Cerebellar nuclear complex (tissue), 1 donor: Measurements from ENCODE around the gene PAOX.

Source experiments
- DNase-seq, 2 experiments: peaks; one replicate each; lab custom pipeline; 2025; lab: John Stamatoyannopoulos, UW

Gene PAOX

DNA sequence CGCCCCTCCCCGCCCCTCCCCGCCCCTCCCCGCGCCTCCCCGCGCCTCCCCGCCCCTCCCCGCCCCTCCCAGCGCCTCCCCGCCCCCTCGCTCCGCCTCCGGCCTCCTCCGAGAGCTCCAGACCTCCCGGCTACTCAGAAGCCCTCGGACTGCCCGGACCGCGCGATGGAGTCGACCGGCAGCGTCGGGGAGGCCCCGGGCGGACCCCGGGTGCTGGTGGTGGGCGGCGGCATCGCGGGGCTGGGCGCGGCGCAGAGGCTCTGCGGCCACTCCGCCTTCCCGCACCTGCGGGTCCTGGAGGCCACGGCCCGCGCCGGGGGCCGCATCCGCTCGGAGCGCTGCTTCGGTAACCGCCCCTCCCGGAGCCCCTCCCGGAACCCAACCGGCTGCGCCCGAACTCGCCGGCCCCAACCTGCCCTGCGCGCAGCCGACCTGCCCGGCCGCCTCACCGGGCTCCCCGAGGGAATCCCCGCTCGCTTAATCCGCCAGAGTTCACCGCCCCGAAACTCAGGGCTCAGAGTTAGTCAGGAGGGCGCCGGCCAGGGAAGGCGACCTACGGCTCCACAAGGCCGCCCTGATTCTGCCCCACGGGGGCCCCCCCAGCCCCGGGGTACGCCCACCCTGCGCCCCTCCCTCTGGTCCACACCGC is at the start of gene PAOX:
Gene PAOX (plus strand): TSS at position 111 of the 649 bp plus-strand sequence. CDS start 55 bp downstream, at position 166.
- no peak for DNase-seq

DNA sequence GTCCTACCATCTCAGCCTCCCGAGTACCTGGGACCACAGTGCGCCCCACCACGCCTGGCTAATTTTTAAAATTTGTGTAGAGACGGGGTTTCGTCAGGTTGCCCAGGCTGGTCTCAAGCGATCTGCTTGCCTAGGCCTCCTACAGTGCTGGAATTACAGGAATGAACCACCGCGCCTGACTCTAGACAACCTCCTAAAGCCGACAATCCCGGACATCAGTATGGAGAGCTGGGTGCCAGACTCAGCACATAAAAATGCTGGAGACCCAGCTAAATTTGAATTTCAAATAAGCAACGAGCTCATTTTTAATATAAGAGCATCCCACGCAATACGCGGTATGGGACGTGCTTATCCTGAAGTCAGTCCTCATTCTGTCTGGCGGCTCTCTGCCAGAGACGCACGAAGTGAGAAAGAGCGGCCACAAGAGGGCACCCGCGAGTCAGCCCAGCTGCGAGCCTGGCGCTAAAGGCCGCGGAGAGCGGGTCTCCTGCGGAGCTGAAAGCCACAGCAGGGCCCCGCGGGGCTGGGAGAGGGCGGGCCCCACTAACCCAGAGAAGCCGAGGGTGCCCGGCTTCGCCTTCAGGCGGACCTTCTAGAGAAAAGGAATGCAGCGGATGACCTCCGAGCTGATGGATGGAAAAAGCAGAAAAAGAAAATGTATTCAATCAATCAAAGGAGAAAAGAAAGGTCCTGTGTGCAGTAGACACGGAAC is 49.4 kb upstream of the PAOX start:
- peak in 1 of 2 experiments; percentile 70 for DNase-seq

DNA sequence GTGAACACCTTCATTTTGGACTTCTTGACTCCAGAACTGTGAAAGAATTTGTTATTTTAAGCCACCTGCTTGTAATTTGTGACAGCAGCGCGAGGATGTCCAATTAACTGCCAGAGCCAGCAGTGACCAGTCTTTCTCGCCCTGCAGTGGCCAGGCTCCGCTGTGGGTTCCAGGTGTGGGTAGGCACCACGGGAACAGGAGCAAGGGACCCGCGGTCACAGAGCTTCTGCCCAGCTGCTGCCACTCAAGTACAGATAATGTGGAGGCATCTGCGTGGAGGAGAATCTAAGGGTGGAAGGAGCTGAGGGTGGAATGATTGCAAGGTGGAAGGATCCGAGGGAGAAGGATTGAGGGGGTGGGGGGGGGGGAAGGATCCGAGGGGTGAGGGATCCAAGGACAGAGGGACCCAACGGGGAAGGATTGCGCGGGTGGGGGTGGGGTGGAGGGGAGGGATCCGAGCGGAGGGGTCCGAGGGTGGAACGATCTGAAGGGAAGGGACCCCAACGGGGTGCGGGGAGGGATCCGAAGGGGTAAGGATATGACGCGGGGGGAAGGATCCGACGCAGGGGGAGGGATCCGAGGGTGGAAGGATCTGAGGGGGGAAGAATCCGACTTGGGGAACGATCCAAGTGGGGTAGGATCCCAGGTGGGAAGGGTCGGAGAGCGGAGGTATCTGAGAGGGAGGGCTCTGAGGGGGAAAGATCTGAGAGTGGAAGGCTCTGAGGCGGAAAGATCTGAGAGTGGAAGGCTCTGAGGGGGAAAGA is 45.9 kb upstream of the PAOX start:
- no peak for DNase-seq

DNA sequence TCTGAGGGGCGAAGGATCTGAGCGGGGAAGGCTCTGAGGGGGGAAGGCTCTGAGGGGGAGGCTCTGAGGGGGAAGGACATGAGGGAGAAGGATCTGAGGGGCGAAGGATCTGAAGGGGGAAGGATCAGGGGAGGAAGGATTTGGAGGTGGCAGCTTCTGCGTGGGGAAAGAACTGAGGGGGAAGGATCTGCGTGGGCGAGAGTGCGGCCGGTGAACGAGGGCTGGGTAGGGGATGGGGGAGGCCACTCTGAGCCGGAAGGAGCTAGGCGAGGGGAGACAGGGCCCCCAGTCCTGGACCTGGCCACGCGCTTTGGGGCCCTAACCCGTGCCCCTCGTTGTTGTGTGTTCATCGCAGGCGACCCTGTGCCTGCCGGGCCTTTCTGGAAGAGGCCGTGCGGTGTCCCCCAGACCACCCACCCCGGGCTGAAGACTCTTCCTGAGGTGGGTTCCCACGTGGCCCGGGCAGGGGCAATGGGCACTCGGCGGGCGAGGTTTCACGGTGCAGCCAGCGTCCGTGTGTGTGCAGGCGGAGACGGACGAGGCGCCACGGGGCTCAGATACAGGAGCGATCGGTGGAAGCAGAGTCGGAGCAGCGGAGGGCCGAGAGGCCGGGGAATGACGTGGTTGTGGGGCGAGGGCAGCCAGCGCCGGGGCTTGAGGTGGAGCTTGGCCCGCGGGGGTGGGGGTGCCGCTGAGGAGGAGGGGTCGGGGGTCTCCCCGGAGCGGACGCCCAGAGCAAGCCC is 44.4 kb upstream of the PAOX start:
- DNase-seq, result no peak

DNA sequence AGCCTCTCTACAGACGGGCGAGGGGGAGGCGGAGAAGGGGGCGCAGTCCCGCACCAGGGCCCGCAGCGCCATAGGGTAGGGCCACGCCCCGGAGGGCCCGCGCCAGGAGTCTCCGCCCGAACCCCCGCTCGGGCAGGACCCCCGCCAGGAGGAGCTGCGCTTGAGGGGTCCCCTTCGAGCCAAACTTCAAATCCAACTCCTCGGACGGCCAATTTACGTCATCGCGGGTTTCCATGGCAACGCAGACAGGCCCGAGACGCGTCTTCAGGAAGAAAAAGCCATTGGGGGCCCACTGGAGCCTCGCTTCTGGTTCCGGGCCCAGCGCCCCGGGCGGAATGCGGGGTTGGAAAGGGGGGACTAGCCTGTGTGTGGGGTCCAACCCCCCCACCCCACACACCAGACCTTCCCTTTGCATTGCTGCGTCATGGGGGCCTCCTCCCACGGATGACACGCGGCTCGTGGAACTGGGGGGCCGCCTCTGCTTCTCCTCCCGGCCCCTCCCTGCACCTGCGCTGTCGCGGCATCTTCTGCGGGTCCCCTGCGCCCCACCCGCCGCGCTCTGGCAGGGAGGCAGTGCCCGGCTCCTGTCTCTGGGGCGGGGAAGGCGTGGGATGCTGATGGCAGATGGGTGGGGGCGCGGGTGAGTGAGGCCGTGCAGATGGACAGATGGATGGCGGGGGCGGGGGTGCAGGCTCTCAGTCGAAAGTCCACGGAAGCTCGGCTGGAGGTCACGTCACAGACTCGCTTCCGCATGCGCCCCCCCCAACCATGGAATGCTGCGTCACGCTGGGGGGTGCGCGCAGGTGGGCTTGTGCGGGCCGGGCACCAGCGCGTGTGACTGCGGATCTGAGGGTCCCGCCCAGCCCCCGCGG is 43.6 kb upstream of the PAOX start:
- peak in 1 of 2 experiments; percentile 39 for DNase-seq

DNA sequence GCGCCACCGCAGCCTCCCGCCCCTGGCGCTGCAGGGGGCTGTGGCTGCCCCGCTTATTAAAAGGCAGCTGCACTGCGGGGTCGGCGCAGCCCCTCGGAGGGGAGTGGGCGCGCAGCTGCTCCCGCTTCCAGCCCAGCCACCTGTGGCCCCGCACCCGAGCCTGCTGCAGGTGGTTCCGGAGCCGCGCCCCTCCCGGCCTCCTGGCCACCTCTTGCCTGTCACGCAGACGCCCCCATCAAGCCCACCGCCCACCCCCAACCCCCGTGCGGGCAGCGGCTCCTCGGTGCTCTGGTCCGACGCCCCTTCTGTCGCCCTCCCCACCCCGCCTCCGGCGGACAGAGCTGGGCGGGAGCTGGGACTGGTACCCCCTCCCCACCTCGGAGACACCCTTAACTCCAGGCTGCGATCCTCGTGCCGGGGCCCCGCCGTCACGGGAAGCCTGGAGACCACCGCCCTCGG is 42.9 kb upstream of the PAOX start:
- no peak for DNase-seq

DNA sequence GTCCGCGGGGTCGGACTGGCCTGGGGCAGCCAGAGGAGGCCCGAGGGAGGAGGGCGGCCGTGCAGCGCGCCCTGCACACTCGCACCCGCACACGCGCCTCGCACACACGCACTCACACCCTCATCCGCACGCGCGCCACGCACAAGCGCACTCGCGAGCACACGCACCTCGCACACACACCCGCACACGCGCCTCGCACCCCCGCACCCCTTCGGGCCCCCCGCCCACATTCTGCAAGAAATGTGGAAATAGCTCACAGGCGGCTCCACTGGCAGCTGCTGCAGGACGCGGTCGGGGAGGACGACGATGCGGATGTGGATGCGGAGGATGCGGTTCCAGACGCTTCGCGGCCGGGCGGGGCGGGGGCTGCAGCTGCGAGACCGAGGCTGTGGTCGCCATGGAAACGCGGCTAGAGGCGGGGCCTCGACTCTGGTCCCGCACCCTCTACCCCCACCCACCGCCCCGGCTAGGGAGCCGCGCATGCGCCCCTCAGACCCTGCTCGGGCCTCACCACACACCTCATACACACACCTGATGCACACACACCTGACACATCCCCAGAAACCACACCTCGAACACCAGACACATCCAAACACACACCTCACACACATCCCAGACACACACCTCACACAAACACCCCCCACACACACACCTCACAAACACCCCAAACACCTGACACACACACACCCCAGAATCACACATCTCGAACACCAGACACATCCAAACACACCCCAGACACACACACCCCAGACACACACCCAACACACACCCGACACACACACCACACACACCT is 42.3 kb upstream of the PAOX start, which contains the start of gene CALY:
Gene CALY (minus strand): TSS at position 320 of the 793 bp plus-strand sequence. CDS start 7,907 bp downstream, outside the sequence.
- peak in 1 of 2 experiments; percentile 38 for DNase-seq

DNA sequence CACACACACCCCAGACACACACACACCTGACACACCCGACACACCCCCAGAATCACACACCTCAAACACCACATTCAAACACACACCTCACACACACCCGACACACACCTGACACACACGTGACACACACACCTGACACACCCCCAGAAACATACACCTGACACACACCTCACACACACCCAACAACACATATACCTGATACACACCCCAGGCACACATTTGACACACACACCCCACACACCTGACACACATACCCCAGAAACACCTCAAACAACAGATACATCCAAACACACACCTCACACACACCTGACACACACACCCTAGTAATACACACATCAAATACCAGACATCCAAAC is 41.7 kb upstream of the PAOX start:
- no peak for DNase-seq

DNA sequence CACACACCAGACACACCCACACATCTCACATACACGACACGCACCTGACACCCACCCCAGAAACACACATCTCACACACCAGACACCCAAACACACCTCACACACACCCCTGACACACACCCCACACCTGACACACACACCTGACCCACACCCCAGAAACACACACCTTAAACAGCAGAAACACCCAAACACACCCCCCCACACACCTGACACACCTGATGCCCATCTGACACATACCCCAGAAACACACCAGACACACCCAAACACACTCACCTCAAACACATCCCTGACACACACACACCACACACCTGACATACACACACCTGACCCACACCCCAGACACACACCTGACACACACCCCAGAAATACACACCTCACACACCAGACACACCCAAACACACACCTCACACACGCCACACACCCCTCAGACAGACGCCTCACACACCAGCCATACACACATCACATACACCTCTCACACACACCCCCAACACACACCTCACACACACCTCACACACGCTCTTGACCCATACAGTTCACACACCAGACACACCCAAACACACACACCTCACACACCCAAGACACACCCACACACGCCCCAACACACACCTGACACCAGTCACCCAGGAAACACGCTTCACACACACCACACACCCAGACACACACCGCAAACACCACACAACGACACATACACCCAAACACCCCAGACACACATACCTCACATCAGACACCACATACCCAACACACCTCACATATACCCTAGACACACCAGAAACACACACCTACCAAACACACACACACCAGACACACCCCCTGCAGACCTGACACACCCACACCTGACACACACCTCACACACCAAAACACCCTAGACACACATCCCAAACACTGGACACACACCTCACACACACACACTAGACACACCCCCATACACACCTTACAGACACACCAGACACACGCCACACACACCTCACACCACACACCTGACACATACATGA is 40.7 kb upstream of the PAOX start:
- no peak for DNase-seq

DNA sequence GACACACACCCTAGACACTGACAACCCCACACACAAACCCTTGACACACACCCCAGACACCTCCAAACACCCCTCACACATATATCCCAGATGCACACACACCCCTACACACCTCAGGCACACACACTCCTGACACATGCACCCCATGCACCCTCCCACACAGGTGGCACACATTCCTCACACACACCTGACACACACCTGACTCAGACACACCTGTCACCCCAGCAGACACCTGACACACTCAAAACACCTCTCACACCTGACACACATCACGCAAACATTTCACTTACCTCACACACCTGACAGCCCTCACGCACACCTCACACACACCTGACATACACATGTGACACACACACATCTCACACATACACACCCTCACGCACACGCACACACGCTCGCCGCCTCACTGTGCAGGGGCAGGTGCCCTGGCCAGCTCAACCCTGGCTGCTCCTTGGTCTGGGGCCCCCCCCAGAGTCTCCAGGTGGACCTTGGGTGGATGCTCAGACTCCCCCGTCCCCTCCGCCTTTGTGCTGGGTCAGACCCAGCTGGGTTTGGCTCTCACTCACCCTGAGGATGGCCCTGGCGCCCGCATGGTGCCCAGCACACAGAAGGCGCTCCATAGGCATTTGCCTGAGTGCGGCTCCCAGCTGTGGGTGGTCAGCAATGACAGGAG is 39.2 kb upstream of the PAOX start:
- DNase-seq, result no peak

DNA sequence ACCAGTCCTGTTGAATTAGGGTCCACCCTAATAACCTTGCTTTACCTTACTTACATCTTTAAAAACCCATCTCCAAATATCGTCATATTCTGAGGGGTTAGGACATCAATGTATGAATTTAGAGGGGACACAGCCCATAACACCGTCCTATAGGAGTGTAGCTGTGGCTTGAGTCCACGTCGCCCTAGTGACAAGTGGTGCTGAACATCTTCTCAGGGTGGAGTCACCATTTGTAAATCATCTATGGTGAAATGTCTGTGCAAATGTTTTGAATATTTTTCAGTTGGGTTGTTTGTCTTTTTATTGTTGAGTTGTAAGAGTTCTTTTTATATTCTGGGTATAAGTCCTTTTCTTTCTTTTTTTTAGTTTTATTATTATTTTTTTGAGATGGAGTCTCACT is 37.1 kb upstream of the PAOX start:
- DNase-seq, result no peak

DNA sequence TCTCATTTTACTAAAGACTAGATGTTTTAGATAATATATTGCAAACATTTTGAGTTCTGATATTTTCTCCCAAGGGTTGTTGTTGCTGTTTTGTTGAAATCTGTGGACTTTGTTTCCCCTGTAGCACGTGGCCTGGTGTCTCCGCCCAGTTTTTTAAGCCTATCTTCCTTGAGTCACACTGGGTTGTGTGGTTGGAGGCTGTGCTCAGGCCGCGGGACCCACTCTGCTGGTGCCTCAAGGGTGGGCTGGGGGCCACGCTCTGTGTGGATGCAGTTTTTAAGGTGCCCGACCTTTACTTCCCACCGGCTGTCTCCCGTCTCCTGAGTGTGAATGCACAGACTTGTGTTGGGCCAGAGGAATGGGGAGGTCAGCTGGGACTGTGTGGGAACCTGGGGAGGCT is 36.1 kb upstream of the PAOX start:
- DNase-seq, result no peak

DNA sequence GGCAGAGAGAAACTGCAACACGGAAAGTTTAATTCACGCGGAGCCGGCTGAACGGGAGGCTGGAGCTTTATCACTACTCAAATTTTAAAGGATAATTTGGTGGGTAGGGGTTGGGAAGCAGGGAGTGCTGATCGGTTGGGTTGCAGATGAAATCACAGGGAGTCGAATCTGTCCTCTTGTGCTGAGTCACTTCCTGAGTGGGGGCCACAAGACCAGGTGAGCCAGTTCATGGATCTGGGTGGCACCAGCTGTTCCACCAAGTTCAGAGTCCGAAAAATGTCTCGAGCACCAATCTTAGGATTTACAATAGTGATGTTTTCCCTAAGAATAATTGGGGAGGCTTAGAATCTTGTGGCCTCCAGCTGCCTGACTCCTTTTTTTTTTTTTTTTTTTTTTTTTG is 35.5 kb upstream of the PAOX start:
- DNase-seq, result no peak

DNA sequence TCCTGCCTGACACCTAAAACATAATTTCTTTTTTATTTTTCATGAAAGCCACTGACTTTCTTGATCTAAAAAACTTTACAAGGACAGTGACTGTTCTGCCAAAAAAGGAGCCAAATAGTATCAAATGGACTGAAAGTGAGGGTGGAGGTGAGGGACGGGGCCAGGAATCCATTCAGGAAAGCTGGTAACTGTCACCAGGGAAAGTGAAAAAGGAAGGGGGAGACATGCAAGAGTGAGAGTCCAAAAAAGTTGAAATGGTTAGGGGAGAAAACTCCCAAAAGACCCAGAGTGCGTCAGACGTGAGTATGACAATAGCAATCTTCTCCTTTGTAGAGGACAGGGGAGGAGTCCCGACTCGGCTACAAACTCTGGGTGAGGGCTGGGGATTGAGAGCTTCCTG is 34.8 kb upstream of the PAOX start:
- DNase-seq, result no peak

DNA sequence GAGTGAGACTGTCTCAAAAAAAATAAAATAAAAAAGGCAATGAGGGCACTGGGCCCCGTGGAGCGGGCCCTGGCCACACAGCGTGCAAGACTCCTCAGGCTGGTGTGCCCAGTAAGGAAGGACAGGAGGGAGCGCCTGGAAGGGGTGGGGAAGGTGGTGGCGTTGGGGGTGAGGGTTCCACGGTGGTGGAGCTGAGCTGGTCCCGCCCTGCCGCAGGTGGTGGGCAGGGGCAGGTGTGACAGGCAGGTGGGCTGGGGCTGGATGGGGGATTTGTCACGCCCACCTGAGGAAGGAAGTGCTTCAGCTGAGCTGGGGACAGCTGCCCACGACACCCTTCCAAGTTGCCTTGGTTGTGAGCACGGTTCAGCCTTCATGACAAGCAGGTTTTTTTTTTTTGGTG is 32.6 kb upstream of the PAOX start:
- DNase-seq, result no peak

DNA sequence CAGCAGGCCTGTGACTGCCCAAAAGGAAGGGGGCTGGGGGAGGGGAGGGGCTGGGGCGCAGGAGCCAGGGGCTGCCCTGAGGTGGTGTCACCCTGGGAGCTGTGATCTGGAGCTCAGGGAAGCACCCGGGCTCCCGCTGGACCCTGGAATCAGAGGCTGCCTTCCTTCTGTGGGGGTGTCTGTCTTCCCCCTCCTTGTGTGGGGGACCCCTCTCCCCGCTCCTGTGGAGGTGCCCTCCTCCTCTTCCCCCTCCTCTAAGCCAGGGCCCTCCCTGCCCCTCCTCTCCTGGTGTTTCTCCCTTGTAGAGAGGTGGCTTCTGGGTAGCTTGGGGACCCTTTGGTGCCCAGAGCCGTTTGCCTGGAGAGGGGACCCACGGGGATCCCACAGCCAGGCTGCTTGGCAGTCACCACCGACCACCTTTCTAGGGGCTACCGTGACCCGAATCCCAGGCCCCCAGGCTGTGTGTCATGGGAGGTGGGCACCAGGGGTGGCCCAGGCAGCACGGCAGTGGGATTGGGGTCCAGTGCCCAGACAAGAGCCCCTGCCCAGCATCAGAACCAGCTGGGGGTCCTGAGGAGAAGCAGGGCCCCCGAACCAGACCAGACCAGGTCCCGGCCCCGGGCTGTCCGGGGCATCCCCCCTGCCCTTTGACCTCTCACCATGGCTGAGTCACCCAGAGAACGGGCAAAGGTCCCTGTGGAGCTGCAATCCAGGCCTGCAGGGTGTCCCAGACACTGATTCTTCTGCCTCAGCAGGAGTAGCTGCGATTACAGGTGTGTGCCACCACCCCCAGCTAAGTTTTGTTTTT is 31.1 kb upstream of the PAOX start:
- DNase-seq, result no peak

DNA sequence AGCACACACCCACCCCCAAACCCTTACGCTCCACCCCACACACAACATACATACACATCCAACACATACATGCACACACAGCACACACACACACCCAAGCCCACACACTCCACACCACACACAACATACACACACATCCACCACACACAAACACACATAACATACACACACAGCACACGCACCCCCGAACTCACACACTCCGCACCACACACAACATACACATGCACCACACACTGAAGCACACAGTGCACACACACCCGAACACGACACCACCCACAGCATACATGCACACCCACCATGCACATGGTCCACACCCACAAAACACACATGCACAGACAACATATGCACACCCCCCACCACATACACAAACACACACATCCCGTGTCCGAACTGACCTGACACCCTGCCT is 29.9 kb upstream of the PAOX start:
- no peak for DNase-seq

DNA sequence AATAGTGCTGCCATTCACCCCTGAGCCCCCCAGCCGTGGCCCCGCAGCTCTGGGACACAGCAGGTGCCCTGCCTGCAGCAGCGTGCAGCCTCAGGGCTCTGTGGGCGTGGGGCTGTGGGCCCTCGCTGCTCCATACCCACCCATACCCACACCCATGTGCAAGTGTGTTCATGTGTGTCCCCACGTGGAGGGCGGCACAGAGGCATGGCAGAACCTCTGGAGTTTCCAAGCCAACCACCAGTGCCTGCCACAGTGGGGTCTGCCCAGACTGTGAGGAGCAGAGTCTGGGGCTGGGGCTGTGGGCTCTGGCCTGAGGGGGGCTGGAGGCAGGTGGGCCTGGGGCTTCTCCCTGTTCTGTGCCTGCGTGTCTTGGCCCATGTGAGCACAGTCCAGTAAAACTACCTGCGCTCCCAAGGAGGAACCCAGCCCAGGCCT is 29.5 kb upstream of the PAOX start:
- DNase-seq, result no peak
